OCI-LY3 (cell line): ENCODE measurements around the gene TBCB.

Experiments
- EZH2phosphoT487 ChIP-seq: fragments of 200-600 bp; shearing (Covaris generic); IDR thresholded peaks from 2 replicates; pipeline ENCODE4 v1.6.1; 2018; ENCODE audit warnings: antibody characterized with exemption, mixed run types, low read depth
- TF ChIP-seq, protein P1 (sequence below): fragments of 200-600, 300-600 bp; sonication (generic); IDR thresholded peaks from 2 replicates; pipeline ENCODE4 v1.5.1; 2014; ENCODE audit warnings: antibody characterized with exemption, low read length, low read depth

DNA sequence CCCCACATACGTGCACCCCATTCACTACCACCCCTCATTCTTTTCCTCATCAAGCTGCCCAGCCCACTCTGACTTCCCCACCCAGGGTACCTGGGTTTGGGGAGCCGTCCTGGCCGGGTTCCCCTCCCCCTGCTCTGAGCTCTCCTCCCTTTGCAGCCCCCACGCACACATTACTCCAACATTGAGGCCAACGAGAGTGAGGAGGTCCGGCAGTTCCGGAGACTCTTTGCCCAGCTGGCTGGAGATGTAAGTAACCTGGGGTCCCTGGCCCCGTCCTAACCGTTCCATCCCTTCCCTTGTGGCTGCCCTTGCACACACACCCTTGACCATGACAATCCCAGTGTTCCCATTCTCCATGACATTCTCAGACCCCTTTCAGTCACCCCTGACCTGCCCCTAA, 27.2 kb downstream of the TBCB start:
- TF ChIP-seq EZH2phosphoT487: no peak
- TF ChIP-seq, protein P1, sequence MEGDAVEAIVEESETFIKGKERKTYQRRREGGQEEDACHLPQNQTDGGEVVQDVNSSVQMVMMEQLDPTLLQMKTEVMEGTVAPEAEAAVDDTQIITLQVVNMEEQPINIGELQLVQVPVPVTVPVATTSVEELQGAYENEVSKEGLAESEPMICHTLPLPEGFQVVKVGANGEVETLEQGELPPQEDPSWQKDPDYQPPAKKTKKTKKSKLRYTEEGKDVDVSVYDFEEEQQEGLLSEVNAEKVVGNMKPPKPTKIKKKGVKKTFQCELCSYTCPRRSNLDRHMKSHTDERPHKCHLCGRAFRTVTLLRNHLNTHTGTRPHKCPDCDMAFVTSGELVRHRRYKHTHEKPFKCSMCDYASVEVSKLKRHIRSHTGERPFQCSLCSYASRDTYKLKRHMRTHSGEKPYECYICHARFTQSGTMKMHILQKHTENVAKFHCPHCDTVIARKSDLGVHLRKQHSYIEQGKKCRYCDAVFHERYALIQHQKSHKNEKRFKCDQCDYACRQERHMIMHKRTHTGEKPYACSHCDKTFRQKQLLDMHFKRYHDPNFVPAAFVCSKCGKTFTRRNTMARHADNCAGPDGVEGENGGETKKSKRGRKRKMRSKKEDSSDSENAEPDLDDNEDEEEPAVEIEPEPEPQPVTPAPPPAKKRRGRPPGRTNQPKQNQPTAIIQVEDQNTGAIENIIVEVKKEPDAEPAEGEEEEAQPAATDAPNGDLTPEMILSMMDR: no peak
